Measurements from ENCODE around the gene GLUD1.

The GLUD1 gene

DNA sequence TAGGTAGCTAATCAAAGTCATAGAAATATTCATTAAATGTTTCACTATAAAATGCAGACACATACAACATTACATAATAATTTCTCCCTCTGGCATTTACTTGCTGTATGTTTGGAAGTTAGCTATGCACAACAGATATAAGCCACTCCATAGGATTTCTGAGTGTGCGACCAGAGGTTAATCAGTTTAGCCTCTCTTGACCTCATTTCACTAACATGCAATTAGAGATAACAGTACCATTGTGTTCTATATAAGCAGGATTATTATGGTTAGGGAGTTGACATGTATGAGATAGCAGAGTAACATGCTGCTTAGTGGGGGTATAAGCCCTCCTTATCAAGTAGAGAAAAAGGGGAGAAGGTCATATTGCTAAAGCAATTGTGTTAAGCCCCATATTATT, 26.4 kb downstream of the GLUD1 start:
- TF ChIP-seq, protein P1, sequence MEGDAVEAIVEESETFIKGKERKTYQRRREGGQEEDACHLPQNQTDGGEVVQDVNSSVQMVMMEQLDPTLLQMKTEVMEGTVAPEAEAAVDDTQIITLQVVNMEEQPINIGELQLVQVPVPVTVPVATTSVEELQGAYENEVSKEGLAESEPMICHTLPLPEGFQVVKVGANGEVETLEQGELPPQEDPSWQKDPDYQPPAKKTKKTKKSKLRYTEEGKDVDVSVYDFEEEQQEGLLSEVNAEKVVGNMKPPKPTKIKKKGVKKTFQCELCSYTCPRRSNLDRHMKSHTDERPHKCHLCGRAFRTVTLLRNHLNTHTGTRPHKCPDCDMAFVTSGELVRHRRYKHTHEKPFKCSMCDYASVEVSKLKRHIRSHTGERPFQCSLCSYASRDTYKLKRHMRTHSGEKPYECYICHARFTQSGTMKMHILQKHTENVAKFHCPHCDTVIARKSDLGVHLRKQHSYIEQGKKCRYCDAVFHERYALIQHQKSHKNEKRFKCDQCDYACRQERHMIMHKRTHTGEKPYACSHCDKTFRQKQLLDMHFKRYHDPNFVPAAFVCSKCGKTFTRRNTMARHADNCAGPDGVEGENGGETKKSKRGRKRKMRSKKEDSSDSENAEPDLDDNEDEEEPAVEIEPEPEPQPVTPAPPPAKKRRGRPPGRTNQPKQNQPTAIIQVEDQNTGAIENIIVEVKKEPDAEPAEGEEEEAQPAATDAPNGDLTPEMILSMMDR (IDR thresholded peaks at IDR 0.05; ENCODE audit: low read depth, low read length) = no peak
- no peak for DNase-seq (ENCODE audit: extremely low read depth, low read depth)

DNA sequence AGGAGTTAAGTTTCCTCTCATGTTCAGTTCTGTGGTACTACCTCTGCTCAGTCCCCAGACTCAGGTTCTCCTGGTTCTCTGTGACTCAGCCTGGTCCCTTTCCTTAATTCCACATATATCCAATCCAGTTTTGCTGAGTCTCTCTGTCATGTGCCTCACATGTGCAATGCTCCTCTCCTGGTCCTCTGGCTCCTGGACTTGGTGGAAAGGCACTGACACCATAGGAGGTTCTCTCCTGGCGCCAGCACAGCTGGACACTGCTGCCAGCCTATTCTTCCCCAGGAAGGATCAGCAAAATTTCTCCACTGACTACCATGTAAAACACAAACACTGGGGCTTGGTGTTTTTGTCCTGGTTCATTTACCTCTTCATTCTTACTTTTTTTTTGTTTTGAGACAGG, 27.8 kb downstream of the GLUD1 start:
- TF ChIP-seq, protein P1 (IDR thresholded peaks at IDR 0.05; ENCODE audit: low read depth, low read length) = no peak

DNA sequence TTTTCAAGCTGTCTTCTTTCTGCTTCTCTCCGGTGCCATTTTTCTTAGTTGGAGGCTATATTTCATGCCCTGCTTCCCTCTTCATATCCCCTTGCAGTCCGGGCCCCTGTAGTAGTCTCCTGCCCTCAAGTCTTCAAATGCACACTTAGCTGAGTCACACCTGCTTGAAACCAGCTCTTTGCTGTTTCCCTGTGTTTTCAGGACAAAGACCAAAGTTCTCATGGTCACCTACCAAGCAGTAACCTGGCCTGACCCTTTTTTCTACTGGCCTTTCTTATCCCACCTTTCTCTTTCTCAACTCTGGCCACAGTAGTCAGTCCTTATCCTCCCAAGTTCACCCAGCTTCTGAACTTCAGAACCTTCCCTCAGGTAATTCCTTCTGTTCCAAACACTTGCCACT, 28.5 kb downstream of the GLUD1 start:
- TF ChIP-seq, protein P1 (IDR thresholded peaks at IDR 0.05; ENCODE audit: low read depth, low read length) = no peak
- no peak for DNase-seq (ENCODE audit: extremely low read depth, low read depth)

More for the DNA sequence above, 27.8 kb downstream of the GLUD1 start:
- no peak for DNase-seq (ENCODE audit: extremely low read depth, low read depth)

DNA sequence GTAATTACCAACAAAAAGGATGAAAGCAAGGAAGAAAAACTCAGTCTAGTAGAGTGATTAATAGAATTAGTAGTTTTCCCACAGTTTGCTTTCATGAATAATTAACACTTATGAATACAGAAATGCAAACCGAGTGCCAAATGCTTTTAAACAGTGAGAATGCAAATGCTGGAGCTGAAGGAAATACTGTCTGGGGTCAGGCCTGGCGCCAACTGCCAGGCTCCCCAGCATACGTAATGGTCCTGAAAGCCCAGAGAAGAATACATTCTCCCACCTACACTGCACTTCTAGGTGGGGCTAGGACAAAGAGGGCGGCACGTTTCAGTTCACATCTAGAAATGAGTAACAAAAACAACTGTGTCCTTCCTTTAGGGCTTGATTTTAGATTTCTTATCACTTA, 30.0 kb downstream of the GLUD1 start:
- TF ChIP-seq, protein P1 (IDR thresholded peaks at IDR 0.05; ENCODE audit: low read depth, low read length) = no peak
- DNase-seq (ENCODE audit: extremely low read depth, low read depth) = no peak

DNA sequence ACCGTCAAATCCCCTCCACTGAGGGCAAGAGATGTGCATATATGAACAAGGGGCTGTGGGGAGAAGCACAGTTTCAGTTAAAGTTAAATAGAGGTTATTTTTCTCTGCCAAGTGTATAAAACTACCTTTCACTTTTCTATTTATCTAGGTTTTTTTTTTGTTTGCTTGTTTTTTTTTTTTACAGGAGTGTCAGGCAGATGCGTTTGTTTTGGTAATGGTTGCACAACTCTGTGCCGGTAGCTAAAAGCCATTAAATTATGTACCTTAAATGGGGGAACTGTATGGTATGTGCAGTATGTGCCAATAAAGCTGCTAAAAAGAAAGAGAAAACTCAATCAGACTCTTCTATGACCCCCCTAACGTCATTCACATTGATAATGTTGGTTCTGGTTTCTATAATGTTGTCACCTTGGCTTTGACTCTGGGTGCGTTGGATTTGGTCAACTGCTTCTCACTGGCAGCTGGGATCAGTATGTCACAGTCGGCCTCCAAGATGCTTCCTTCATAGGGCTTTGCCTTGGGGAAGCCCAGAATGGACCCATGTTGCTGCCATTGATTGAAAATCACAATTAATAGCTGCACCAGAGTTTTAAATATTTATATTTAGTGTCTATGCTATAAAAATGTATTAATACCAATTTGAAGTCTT, 34.2 kb downstream of the GLUD1 start:
- DNase-seq (ENCODE audit: extremely low read depth, low read depth) = no peak
- TF ChIP-seq, protein P1 (IDR thresholded peaks at IDR 0.05; ENCODE audit: low read depth, low read length) = no peak

DNA sequence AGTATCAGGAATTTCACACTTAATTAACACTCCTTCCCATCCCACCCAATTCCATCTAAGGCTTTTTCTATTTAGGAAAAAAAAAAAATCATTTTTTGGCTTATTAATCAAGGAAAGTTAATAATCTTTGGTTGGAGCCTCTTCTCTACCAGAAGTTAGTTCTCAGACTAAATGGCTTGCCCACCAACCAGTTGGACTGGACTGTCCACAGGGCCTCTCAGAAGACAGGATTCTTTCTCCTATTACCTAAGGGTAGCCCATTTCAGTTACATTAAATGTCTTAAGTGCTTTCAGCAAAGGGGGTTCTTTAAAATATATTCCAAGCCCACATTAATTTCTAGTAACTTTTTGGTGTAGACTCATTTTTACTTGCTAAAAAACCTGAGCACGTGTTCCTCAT, 35.2 kb downstream of the GLUD1 start:
- no peak for DNase-seq (ENCODE audit: extremely low read depth, low read depth)
- TF ChIP-seq, protein P1 (IDR thresholded peaks at IDR 0.05; ENCODE audit: low read depth, low read length) = no peak

DNA sequence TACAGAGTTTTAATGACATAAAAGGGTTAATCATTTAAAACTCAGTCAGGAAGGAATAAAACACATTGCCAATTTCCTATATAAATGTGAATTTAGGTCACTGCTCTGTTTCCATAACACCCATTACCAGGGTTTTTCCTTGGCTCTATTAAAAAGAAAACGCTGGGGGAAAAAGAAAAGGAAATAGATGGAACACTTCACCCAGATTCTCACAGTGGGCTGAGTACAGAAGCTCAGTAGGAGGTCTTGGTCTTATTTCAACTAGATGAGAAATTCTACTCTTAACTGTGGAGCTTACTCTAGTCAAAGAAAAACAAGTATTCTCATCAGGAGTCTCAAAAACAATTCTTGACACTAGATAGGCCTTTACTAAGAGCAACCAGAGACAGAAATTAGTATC, 36.5 kb downstream of the GLUD1 start:
- DNase-seq (ENCODE audit: extremely low read depth, low read depth) = no peak
- TF ChIP-seq, protein P1 (IDR thresholded peaks at IDR 0.05; ENCODE audit: low read depth, low read length) = no peak

All from AG09319 (cell line).